GM21515 (cell line): Measurements from ENCODE around the gene CDKN2D.
"Not testable (repeated sequence)": the region's sequence is repeated elsewhere in the genome, so short reads cannot be mapped to it uniquely, and the experiment has no call there.

Experiments used
- ATAC-seq: cut with Tn5 transposase; IDR thresholded peaks from one replicate; pipeline ENCODE4 v1.9.1; 2021; ENCODE audit not compliant: unreplicated experiment

CDKN2D gene

DNA sequence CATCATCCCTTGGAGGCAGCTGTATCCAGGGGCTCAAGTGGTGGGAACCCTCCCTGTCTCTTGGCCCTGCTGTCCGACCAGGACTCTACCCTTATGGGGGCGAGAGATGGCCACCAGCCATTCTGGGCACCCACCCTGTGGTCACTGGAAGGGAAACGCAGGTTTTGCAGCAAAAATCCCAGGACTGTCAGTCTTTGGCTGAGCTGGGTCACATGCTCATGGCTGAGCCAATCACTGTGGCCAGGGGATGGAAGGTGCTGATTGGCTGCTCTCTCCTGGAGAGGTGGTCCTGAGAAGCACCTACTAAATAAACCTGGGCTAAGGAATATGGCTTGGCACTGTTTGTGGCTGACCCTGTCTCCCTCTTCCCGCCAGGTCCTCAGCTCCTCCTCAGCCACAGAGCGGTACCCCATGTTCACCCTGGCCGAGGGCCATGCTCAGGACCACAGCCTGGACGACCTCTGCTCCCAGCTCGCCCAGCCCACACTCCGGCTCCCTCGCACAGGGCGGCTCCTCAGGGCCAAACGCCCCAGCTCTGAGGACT lies 16.2 kb downstream of the CDKN2D start:
- ATAC-seq = no peak

- ATAC-seq = no peak
These were observed 17.0 kb downstream of the CDKN2D start for GRCh38 chr19:10551698-10552301.

GRCh38 chr19:10551006-10551405 lies 17.8 kb downstream of the CDKN2D start:
- not testable (repeated sequence) for ATAC-seq

DNA sequence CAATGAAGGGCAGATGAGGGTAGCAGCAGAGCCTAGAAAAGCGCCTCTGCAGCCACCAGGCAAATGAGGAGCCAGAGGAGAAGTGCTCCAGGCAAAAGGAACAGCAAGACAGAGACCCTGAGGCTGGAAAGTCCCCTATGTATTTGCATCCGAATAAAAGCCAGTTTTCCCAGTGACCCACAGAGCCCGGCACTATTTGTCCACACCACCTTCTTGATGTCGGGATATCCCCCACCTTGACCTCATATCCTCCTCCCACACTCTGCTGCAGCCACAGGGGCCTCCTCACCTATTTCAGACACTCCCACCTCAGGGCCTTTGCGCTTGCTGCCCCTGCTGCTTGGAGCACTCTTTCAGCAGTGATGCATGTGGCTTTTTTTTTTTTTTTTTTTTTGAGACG lies 18.4 kb downstream of the CDKN2D start:
- ATAC-seq = no peak

- ATAC-seq = no peak
These were observed 19.0 kb downstream of the CDKN2D start for GRCh38 chr19:10549733-10550132.

GRCh38 chr19:10548746-10549276 lies 20.0 kb downstream of the CDKN2D start:
- no peak for ATAC-seq

- no peak for ATAC-seq
These were observed 22.0 kb downstream of the CDKN2D start for GRCh38 chr19:10546817-10547216.

DNA sequence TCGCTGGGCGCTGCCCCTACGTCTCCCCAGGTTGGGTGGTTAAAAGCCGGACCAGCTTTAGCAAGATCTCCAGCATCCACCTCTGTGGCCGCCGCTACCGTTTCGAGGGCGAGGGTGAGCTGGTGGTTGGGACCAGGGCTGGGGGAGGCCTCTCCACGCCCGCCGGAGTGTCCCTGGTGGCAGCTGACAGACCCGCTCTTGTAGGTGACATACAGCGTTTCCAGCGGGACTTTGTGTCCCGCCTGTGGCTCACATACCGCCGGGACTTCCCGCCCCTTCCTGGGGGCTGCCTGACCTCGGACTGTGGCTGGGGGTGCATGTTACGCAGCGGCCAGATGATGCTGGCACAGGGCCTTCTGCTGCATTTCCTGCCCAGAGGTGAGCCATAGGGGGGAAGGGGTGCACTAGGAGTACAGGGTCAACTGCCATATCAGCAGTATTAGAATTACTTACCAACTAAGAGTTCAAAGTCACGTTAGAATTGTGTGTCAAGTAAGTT lies 24.0 kb downstream of the CDKN2D start:
- ATAC-seq = no peak

GRCh38 chr19:10544242-10544752 lies 24.5 kb downstream of the CDKN2D start:
- ATAC-seq = no peak

DNA sequence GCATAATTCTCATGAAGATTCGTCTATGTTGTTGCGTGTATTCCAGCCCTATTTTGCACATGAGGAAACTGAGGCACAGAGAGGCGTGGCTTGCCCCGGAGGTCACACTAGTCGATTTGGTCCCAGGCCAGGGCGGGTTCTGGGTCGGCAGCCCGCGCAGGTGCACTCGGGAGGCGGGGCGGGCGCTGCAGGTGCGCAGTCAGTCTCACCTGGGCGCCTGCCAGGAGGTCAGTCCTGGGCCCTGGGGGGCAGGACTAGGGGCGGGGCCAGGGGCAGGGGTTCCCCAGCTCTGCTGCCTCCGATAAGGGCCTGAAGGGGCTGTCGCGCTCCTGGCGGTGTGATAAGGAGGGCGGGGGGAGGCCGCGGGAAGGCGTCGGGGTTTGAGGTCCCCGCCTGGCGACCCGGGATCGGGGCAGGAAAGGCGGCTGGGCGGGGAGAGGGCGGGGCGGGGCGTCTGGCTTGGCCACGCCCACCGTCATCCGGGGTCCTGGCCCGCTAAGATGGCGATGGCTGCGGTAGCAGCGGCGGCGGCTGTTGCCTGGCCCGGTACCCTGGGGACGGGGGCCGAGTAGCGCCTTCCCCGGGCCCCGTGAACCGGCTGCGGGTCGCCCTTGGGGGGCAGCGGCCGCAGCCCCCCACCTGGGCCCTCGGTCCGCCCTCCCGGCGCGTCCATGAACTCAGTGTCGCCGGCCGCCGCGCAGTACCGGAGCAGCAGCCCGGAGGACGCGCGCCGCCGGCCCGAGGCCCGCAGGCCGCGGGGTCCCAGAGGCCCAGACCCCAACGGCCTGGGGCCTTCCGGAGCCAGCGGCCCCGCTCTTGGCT lies 25.1 kb downstream of the CDKN2D start, which contains the start of gene ATG4D:
ATG4D (plus strand) TSS at position 485 of the 822 bp plus-strand sequence; CDS start at position 672, 187 bp downstream.
- peak; percentile 70 for ATAC-seq

DNA sequence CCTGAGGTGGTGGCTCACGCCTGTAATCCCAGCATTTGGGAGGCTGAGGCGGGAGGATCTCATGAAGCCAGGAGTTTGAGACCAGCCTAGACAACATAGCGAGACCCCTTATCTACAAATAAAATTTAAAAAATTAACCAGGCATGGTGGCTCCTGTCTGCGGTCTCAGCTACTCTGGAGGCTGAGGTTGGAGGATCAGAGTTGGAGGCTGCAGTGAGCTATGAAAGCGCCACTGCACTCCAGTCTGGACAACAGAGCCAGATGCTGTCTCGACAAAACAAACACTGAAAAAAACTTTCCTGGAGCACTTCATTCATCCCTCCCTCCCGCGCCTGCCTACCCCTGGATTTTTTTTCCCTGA lies 25.7 kb downstream of the CDKN2D start:
- ATAC-seq = no peak

- not testable (repeated sequence) for ATAC-seq
These were observed 29.8 kb downstream of the CDKN2D start for GRCh38 chr19:10539016-10539415.

DNA sequence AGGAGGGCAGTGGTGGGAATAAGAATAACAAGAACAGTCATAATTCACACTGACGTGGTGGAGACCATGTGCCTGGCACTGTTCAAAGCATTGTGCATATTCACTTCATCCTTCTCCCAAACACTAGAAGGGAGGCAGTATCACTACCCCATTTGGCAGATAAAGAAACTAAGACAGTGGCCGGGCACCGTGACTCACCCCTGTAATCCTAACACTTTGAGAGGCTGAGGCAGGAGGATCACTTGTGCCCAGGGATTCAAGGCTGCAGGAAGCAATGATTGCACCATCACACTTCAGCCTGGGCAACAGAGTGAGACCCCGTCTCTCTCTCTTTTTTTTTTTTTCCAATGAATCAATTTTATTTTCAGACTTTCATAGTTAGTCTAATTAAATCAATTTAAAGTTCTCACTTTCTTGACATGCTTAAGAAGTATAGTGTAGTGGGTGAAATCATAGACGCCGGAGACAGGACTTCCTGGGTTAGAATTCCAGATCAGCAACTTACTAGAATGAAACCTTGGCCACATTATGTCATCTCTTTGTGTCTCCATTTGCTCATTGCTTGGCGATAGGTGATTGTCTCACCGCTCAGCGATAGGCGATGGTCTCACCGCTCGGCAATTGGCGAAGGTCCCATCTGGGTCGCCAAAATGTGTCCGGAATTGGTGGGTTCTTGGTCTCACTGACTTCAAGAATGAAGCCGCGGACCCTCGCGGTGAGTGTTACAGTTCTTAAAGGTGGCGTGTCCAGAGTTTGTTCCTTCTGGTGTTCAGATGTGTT lies 30.4 kb downstream of the CDKN2D start:
- no peak for ATAC-seq

DNA sequence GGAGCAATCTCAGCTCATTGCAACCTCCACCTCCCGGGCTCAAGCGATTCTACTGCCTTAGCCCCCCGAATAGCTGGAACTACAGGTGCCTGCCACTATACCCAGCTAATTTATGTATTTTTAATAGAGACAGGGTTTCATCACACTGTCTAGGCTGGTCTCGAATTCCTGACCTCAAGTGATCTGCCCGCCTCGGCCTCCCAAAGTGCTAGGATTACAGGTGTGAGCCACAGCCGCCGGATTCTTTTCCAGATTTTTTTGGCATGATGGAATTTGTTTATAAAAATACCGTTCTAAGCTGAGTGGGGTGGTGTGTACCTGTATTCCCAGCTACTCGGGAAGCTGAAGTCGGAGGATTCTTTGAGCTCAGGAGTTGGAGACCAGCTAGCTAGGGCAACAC lies 31.1 kb downstream of the CDKN2D start:
- no peak for ATAC-seq

- no peak for ATAC-seq
These were observed 33.2 kb downstream of the CDKN2D start for GRCh38 chr19:10535613-10536012.

DNA sequence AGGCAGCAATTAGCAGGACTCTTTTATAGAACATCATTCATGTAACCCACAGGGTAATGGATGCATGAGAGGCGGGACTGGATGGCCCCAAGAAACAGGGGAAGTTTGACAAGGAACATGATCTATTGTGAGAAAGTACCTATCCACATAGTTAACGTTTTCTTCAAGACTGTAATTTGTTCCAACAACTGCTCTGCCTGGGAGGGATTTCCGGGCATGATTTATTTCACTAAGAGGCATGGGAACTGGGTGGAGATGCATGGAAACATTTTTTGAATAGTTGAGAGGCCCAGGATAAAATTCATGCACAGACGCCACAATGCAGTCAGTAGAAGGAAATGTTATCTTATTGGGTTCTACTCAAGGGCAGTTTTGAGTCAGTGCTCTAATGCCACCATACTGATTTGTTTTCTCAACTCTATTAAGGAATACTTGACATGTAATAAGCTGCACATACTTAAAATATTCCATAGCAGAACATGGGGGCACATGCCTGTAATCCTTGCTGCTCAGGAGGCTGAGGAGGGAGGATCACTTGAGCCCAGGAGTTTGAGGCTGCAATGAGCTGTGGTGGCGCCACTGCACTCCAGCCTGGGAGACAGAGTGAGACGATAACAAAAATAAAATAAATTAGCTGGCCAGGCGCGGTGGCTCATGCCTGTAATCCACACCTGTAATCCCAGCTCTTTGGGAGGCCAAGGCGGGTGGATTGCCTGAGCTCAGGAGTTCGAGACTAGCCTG lies 35.0 kb downstream of the CDKN2D start:
- no peak for ATAC-seq

- ATAC-seq = no peak
These were observed 36.3 kb downstream of the CDKN2D start for GRCh38 chr19:10532457-10532856.

DNA sequence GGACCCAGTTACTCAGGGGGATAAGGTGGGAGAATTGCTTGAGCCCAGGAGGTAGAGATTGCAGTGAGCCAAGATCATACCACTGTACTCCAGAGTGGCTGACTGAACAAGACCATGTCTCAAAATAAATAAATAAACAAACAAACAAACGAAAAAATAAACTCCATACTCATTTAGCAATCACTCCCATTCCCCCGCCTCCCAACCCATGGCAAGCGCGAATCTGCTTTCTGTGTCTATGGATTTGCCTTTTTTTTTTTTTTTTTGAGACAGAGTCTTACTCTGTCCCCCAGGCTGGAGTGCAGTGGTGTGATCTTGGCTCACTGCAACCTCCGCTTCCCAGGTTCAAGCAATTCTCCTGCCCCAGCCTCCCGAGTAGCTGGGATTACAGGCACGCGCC lies 41.9 kb downstream of the CDKN2D start:
- not testable (repeated sequence) for ATAC-seq

DNA sequence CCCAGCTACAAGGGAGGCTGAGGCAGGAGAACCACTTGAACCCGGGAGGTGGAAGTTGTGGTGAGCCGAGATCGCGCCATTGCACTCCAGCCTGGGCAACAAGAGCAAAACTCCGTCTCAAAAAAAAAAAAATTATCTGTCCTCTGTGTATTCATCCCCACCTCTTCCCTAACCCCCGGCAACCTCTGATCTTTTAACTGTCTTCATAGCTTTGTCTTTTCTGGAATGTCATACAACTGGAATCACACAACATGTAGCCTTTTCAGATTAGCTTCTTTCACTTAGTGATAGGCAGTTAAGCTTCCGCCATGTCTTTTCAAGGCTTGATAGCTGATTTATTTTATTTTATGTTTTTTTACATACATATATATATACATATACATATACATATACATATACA lies 43.1 kb downstream of the CDKN2D start:
- no peak for ATAC-seq

DNA sequence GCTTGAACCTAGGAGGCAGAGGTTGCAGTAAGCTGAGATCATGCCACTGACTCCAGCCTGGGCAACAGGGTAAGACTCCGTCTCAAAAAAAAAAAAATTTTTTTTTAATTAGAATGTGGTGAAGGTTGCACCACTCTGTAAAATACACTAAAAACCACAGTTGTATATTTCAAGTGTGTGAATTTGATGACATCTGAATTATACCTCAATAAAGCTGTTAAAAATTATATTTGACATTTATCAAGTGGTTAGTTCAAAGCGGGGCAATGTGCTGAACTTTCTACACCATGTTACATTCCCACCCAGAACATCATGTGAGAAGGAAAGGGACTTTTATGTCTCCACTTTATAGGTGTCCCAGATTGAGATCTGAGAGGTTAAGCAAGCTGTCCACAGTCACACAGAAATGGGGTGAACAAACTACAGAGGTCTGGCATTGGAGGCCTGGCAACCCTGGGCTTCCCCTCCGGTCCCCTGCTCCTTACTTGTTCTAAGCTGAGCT lies 45.6 kb downstream of the CDKN2D start:
- ATAC-seq = no peak
